NCI-H446 (cell line): Measurements from ENCODE around the gene FLRT2.

Source experiments
- DNase-seq, 2 experiments: peaks; one replicate each; lab custom pipeline; 2025; lab: John Stamatoyannopoulos, UW

The FLRT2 gene

DNA sequence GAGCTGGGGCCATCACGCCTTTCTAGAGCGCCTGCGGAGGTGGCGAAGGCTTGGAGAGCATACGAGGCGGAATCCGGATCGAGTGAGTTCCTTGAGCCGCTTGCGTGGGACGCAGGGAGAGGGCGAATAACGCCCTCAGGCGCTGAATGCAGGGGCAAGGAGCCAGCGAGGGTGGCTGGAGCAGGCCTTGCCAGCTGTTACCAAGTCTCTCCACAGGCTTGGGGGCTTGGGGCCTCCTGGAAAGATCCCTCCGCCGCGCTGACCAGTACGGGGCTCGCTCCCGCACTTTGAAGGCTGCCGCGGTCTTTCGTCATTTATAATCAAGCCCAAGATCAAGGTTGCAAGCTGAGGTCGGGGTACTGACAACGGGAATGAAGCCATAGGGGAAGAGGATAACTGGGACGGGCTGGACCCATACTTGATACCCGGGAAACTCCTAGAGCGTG lies 1.2 kb downstream of the FLRT2 start:
- no peak for DNase-seq

DNA sequence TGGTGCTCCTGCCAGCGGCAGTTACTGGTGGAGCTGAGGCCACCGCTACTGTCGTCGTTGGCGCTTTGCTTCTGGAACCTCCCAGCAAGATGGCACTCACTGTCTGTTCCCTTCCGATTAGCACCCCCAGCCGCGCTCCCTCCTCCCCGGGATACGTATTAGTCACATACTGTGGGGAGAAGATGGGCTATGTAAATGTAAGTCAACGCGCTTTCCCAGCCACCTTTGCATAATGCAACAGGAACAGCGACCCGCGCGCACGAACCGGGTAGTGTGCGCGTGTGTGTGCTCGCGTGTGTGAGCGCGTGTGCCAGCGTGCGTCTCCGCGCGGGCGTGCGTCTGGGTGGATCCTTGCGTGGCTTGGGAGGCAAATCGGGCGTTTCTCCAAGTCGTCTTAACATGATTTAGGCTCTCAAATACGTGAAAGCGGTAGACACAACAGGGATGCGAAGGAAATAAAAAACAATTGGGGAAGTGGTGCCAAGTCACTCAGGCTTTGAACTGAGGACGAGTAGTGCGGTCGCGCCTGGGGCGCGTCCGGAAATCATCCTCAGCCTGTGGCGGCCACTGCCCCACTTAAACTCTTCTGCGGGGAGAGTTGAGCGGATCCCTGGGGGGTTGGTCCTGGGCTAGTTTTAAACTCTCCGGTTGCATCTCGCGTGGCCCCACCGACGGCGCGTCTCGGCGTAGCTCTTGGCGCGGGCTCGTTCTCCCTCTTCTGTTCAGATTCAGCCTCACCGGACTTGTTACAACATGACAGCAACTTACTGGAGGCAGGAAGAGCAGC lies 1.8 kb downstream of the FLRT2 start:
- DNase-seq: no peak

DNA sequence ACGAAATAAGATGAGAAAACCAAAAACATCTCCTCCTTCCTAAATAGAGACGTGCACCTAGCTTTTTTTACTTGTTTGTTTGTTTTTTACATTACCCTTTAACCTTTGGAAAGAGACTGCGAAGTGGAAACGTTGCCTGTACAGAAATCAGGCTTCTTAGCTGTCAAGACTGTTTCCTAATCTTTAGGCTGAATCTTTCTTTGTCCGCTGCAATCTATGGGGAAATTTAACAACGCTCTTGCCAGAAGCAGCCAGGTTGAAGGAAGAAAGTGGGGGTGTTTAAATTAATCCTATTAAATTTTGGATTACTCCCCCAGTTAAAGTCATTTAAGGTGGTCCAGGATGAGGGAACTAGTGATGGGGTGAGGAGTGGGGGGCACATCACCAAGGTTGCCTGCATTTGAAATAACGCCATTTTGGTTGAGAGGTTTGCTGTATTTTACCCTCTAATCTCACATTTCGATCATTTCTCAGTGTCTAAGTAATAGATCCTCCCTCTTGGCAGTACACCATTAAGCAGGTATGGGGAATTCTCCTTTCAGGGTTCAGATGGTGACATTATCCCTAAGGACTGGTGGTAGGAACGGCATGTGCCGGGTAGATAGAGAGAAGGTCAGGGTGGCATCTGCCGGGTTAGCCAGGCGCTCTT lies 2.6 kb downstream of the FLRT2 start:
- no peak for DNase-seq

DNA sequence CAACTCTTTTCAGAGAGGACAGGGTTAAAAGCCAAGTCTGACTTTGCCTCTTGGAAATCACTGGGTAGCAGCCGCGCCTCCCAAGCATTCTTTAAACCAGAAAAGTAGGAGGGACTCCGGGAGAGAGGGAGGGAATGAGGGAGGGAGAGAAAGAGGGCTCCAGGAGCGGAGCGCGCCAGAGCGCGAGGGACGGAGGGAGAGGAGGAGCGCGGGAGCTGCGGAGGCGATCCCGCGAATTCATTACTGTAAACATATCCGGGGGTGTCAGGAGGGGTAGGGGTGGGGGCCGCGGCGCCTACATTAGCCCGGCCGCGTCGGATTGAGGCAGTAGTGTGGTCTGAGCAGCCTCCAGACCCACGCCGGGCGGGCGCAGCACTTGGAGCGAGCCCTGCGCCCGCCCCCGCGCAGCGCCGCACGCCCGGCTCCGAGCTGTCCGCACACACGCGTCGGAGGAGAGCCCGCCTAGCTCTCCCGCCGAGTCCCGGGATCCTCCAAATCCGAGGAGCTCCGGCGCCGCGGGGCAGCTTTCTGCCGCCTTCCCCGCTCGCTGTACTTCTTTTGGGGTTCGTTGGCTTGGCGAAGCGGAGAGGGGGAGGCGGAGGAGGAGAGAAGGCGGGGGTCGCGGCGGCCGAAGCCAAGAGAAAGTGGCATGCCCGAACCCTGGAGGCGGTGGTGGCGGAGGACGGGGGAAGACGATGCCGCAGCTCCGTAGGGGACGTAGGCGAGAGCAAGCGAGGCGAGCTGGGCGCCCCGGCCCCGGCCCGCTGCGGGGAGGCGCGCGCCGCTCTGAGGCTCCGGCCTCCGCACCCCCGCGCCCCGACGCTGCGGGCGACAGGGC lies 3.3 kb downstream of the FLRT2 start:
- peak; percentile 3 to 20 for DNase-seq

DNA sequence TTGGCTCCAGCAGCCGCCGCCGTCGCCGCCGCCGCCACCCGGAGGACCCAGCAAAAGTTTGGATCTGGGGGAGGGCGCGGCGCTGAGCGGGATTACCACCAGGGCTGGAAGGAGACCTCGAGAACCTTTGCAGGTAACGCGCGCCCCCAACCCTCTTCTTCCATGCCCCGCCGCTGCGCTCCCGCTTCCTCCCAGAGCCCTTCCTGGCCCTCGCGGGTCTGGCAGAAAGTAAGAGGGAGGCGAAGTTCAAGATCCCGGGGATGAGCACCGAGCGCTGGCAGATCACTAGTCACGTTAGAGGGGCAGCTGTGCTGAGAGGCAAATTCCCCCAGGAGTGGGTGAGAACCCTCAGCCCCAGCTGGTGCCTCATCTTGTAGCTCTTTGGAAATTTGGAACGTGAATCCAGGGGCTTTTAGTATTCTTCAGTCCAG lies 3.9 kb downstream of the FLRT2 start:
- DNase-seq: no peak

DNA sequence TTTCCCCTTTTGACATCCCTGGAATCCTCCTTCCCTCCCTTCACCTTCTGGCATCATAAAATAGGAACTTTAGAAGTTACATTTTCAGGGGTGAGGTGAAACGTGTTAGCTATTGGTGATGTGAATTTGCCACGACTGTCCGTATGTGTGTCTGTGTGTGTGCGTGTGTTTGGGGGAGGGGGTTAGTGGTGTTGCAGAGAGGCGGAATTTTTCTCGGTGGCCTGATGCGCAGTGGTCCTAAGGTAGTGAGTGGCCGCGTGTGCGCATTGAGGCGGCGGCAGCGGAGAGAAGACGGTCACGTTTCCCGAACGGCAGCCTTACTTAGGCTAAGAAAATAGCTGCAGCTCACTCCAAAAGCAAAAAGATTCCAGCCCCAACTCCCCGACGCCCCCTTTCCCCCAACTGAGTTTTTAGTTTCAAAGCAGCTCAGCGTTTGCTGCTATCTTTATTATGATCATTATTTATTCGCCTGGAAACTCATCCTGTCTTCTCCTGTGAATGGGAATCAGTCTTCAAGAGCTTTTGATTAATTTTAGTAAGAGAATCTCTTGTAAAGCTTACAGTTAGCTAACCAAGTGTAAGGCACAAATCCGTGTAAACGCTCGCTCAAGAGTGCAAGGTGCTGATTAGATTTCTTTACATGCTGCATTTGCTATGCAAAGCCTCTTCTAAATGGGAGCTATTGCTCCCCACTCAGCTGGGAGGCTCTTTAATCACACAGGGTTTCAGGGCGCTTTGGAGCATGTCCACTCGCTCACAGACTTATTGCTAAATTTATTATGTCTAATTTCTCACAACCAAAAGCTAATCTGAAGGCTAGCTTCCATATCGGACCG lies 4.7 kb downstream of the FLRT2 start:
- no peak for DNase-seq

DNA sequence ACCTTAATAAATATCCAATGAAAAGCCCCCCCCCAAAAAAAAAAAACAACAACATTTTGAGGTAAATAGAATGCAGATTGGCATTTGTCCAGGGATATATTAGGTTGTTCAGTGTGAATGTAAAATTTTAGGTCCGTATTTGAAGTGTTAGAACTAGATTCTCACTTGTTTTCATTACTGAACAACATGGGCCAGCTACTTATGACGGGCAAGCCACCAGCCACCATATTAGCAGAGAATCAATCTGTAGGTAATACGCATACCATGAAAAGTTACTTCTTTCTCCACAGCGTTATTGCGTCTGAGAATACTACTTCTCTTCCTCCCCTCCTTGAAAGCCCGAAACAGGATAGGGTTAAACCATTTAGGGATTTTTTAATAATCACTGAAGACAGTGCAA lies 5.4 kb downstream of the FLRT2 start:
- DNase-seq: no peak

DNA sequence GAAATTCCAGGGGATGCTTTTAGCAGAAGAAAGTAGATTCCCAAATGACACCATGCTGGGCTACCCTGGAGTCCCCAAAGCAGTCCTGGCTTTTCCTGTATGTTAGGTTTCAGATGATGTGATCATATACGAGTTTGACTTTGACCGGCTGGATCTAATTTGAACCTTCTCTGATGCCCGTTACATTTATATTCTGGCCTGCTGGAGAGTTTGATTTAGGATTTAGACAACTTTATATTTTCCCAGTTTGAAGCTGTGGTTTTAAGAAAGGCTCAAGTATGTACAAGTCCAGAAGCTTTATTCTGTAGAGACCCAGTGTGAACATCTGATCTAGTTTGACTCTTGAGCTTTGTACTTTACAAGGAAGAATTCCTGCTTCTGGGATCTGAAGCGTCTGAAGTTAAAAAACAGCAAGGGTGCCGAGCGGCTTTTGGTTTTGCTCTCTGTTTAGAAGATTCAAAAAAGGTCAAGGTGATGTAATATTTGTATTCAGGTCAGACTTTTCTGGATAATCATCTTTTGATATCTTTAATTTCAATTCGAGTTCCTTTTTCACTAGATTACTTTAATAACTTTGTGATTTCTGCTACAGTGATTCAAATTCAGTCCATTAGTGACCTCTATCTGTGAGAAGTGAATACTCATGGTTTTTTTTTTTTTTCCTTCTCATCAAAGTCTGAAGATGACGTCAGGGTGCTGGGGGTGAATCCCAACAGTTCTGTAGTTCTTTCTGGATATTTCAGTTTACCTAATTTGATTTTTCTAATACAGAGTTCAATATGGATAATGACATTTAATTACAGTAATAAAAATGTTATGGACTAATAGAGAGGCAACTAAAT lies 6.3 kb downstream of the FLRT2 start:
- DNase-seq: no peak

DNA sequence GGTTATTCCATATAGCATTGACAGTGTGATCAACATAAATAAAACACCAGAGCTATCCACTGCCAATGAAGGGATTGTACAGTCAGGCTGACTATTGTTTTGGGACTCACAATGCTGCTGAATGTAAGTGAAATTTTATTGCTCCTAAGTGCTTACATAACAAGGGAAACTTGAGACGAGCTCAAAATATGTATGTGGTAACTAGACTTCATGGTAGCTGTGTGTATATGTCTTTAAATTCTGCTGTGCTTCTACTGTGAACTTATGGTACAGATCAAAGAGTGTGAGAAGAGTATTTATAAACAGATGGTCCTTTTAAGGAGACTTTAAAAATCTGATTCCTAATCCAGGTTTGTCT lies 6.9 kb downstream of the FLRT2 start:
- DNase-seq: no peak

DNA sequence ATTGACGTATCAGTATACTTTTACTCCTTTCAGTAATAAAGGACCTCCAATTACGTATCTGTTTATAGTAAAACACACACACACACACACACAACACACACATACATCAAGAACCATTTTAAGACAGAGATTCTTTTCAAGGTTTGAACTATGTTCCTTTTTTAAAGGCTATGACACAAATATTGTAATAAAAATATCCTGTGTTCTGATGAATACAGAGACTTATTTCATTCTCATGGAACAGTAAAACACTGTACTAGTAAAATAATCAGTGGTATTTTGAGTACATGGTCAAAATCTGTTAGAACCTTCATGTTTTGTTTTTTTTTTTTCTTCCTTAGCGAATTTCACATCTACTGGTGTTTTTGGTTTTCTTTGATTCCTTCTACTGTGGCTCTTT lies 7.6 kb downstream of the FLRT2 start:
- DNase-seq: no peak

DNA sequence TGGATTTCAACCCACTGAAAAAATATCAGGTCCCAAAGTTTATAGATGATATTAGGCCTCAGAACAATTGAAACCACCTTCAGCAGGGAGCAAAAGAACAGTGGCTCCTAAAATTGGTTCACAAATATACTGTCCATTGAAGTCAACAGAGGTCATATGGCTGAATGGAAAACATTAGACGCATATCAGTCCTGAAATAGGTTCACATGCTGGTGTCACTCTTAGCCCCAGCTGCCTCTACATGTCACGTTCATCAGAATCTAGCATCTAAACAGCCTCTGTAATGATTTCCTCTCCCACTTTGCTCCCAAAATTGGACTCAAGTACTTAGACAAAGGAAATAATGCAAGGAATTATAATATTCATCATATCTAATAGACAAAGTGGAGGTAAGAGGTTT lies 8.7 kb downstream of the FLRT2 start:
- DNase-seq: no peak

DNA sequence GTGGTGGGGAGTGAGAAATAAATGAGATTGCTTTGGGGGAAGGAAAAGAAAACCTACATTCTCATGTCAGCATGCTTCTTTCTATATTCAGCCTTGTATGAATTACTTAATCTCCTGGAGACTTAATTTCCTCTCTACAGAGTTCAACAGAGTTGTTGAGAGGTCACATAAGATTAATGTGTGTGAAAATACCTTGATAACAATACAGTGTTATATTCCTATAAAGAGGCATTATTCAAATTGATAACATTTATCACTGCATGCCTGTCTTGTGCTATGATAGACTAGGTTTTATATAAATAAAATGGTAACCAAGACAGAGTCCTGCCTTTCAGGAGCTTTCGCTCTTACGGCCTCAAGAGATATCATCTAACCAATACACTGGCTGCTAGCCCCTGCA lies 9.6 kb downstream of the FLRT2 start:
- DNase-seq: no peak

DNA sequence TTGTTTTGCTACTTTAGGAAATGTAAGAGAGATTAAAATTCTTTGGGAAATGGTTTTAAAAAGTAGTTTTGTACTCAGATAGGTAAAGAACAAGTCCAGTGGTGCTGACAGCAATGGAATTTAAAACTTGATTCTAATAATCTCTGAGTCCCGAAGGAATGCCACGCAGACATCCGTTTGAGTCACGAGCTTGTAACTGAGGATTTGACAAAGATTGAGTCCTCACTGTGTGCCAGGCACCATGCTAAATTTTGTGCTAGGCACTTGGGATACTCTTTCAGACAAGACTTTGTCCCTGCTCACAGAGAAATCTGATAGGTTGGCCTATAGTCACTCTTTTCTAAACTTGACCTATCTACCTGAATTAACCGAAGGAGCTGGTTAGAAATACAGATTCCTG lies 12.7 kb downstream of the FLRT2 start:
- no peak for DNase-seq

DNA sequence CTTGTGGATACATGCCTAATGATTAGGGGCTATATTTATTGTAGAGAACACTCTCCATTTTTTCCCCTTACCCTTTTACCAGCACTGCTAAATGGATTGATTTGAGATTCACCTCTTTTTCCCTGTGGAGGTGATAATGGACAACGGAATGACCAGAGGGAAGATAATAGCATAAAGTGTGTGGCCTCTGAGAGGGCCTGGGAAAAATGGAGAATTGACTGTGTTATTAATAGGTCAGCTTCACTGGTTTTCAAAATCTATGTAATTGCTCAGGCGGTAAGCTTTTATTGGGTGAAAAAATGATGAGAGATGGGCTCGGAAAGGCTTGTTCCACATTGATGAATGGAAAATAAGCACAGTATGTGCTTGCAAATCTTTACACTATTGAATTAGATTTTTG lies 15.8 kb downstream of the FLRT2 start:
- DNase-seq: no peak

DNA sequence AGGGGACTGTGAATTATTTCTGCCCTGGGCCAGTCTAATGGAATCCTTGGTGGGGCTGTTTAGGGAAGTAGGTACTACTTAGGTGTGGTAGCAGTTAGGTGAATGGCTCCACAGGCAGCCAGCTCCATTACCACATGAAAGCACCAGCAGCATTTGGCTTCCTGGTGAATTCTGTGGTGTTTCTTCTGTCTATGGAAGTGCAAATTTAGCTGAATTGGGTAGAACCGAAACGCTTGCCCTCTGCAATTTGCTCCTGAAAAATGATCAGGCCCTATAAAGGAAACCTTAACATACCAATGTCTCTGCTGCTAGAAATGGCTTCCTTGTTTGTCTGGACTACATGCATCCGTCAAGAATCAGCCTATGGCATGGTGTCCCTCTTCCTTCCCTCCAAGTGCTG lies 16.4 kb downstream of the FLRT2 start:
- DNase-seq: no peak

DNA sequence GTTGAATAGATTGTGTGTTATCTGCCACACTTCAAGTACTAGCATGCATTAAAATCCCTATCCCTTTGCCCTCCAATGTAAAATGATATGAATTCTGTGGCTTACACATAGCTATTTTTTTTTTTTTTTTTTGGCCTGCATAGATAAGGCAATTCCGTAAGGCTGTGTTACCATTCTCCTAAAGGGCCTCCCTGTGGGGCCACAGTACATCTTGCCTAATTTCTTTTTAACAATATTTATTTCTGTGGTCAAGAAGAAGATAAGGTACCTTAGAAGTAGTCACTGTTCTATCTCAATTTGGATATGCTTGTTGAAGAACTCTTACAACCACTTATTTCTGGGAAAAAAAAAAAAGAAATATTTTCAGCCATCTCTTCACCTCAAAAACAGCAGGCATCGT lies 19.8 kb downstream of the FLRT2 start:
- no peak for DNase-seq

DNA sequence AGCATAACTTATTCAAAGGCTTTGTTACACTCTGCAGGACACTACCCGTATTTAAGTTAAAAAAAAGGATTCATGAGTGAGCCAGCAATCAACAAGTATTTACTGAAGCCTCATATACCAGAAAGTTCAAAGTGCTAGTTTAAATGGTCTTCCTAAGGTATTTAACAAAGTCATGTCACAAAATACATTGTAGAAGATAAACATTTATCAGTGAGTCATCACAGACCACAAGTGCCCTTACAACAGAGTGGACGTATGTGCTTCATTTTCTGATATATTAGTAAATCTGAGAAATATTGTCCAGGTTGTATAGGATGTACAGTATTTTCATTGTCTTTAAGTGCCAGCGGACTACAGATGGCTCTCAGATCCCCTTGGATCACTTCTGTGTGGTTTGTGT lies 24.2 kb downstream of the FLRT2 start:
- no peak for DNase-seq

DNA sequence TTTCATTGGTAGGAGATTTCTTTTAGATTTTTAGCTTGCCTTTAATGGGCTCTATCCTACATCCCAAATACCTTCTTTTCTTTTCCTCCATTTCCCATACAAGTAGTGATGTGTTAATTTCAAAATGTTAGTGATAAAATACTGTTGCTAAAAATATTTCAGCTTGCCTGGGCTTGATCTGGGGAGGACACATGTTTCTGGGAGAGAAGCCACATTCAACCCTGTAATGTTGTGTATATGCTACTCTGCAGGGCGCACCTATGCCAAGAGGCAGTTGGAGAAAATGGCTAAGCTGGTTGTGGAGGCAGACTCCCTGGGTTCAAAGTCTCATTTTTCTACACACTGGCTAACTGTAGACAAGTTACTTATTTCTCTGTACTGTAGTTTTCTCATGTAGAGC lies 26.3 kb downstream of the FLRT2 start:
- DNase-seq: no peak

DNA sequence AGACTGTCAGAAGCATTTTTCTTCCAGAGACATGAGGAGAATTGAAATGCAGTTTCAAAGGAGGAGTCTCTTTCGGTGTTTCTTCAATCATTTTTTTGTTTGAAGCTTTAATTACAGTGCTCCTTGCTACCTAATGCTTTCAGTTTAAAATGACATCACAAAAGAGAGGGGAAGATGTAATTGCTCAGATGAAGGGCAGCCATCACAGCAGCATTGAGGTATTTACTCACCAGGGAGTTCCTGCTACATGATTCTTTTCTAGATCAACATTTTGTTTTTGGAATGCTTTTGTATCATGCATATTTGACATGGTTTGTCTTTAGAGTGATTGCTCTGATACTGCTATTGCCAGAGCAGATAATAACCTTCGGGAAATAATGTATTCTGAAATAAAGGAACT lies 28.6 kb downstream of the FLRT2 start:
- DNase-seq: no peak

DNA sequence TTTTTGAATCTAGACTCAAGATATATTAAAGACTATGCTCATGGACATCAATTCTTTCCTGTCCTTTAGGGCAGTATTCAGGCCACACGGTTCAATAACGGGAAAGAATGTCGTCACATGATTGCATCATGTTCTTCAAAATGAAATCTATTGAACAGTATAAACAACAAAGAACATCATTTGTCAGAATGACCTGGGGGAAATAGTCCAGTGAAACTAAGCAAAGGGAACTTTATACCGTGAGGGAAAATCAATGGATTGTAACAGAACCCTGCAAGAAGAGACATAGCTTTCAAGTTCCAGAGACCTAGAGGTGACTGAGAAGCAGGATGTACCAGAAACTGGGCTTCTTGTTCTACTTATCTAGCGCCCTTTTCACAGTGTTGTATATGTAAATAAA lies 32.7 kb downstream of the FLRT2 start:
- DNase-seq: no peak

DNA sequence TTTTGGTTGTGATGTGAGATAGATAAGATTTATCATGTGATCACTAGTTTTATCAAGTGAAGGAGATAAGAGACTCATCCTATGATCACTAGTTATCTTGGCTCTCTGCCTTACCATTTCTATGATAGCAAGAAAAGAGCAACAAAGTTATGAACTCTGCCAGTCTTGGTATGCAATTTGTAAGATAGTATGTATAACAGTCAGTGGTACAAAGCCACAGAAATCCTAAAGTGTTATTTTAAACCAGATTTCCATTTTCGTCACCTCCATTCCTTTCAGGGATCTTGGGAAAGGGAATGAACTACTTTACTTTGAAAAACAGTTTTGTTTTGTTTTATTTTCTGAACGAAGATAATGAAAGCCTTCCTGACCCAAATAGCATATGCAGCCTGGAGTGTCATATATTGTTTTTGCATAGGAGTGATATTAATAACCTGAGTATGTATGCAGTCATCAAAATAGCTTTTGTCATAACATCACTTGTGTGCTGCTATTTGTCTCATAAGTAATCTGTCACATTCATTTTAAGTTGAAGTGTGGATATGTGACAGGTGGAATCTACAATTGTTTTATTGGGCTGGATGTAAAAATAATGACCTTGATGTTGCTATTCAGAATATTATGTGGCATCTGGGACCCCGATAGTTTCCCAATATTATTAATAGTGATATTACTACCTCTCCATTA lies 35.0 kb downstream of the FLRT2 start:
- DNase-seq: no peak
